K562 (cell line): ENCODE results near the gene SLC25A44. TPM values are rescaled to one million over a fixed set of nuclear protein-coding genes. Genes with fewer than 3 reads are reported as not detected.

Experiments
- ATF3 ChIP-seq, 2 experiments: fragments of 450-650 bp in 1 of 2; sonication (generic) in 1 of 2; formaldehyde crosslinking in 1 of 2; IDR thresholded peaks in 1 of 2; conservative IDR thresholded peaks in 1 of 2; 2 replicates each; pipeline versions ENCODE4 v1.6.1 to v1.8.1; 2016 to 2023; ENCODE audit warnings: mild to moderate bottlenecking in 2 of 2, moderate library complexity in 2 of 2, inconsistent platforms in 1 of 2, missing genetic modification reagents in 1 of 2
- BRD4 ChIP-seq: fragments of 200-600 bp; sonication (generic); IDR thresholded peaks from 2 replicates; pipeline ENCODE4 v1.6.1; 2017; ENCODE audit warnings: inconsistent platforms
- E2F6 ChIP-seq, 2 experiments: IDR thresholded peaks; 2 replicates each; pipeline ENCODE4 v1.6.1; 2011; ENCODE audit warnings: borderline replicate concordance in 1 of 2, control low read depth in 1 of 2, low read depth in 1 of 2, low read length in 1 of 2, mild to moderate bottlenecking in 1 of 2, mixed read lengths in 1 of 2, moderate library complexity in 1 of 2; ENCODE audit not compliant: insufficient read depth in 1 of 2, insufficient read length in 1 of 2, poor library complexity in 1 of 2, severe bottlenecking in 1 of 2; ENCODE audit errors: extremely low read depth in 1 of 2
- HCFC1 ChIP-seq: IDR thresholded peaks from 2 replicates; pipeline ENCODE4 v1.6.1; 2012; ENCODE audit warnings: low read depth, low read length, improper control_type of control experiment
- NCOR1 ChIP-seq: fragments of 450-650 bp; IDR thresholded peaks from 2 replicates; pipeline ENCODE4 v1.6.1; 2016; ENCODE audit warnings: mild to moderate bottlenecking, moderate library complexity
- NR2C1 ChIP-seq, 2 experiments: fragments of 450-650 bp; IDR thresholded peaks; 2 replicates each; pipeline ENCODE4 v1.6.1; 2017; ENCODE audit warnings: mild to moderate bottlenecking in 2 of 2, antibody characterized with exemption in 1 of 2, inconsistent platforms in 1 of 2, missing compliant biosample characterization in 1 of 2, missing genetic modification characterization in 1 of 2
- RBM15 ChIP-seq: fragments of 200-400 bp; formaldehyde crosslinking; IDR thresholded peaks from 2 replicates; pipeline ENCODE4 v1.6.1; 2018; ENCODE audit warnings: mild to moderate bottlenecking, low read length, moderate library complexity; ENCODE audit not compliant: insufficient read depth
- UBTF ChIP-seq, 2 experiments: IDR thresholded peaks; 2 replicates each; pipeline ENCODE4 v1.6.1; 2012; ENCODE audit warnings: improper control_type of control experiment in 2 of 2, low read depth in 2 of 2, low read length in 2 of 2, borderline replicate concordance in 1 of 2
- ZBTB11 ChIP-seq, 3 experiments: fragments of 200-800 bp in 1 of 3; fragments of 250-450 bp in 1 of 3; fragments of 450-650 bp in 1 of 3; sonication (Bioruptor Pico) in 1 of 3; sonication (Bioruptor generic) in 1 of 3; formaldehyde crosslinking in 1 of 3; IDR thresholded peaks; 2 replicates each; pipeline versions ENCODE4 v1.6.1 to v1.8.0; 2016 to 2022; ENCODE audit warnings: mild to moderate bottlenecking in 2 of 3, missing genetic modification characterization in 2 of 3, missing compliant biosample characterization in 1 of 3, moderate library complexity in 1 of 3
- ZNF395 ChIP-seq: fragments of 200-800 bp; sonication (Bioruptor generic); IDR thresholded peaks from 2 replicates; pipeline ENCODE4 v1.6.1; 2017; ENCODE audit warnings: missing genetic modification characterization, missing compliant biosample characterization
- polyA plus RNA-seq, 8 experiments: library from polyadenylated mRNA; depleted of rRNA in 4 of 8; stranded (reverse) in 5 of 8; unstranded in 3 of 8; fragments of >200 nt; fragmentation: Nextera tagmentation in 2 of 8; fragmentation: Illumina TruSeq in 1 of 8; extraction: Ambion mirVana in 2 of 8; extraction: Trizol in 1 of 8; gene quantifications; 2 replicates each; pipeline versions ENCODE4 v1.2.1 to v1.2.3, GENCODE V29; 2011 to 2014; ENCODE audit warnings: inconsistent platforms in 1 of 8, missing spikeins in 1 of 8
- total RNA-seq, 7 experiments: library from RNA; depleted of rRNA in 6 of 7; stranded (reverse); fragments of >200 nt in 6 of 7; fragmentation: Illumina TruSeq in 2 of 7; extraction: Trizol in 2 of 7; gene quantifications; 2 replicates each; pipeline versions ENCODE4 v1.2.1 to v1.2.3, GENCODE V29; 2011 to 2021; ENCODE audit warnings: low replicate concordance in 1 of 7

The SLC25A44 gene
- total and polyA plus RNA-seq, 9 of the 15 experiments (the other 6 are each of a cell fraction or from before 2014, with no cell fraction given), result 4.4 to 22.8 (median 12.5) TPM

GRCh38 chr1:156193488-156194299 lies at the start of gene SLC25A44 (continued):
- peak in 1 of 3 experiments; percentile 71; a peak in 2 of 6 replicates for TF ChIP-seq ZBTB11 (CRISPR knock-in tag; IDR thresholded peaks at IDR 0.05)
- peak in 1 of 2 experiments; percentile 22 for TF ChIP-seq E2F6 (IDR thresholded peaks at IDR 0.05; ENCODE audit: borderline replicate concordance in 1 of 2, extremely low read depth in 1 of 2, insufficient read depth in 1 of 2, insufficient read length in 1 of 2, low read depth in 1 of 2, low read length in 1 of 2, poor library complexity in 1 of 2, severe bottlenecking in 1 of 2)
- TF ChIP-seq HCFC1, result peak; percentile 90
- no peak for TF ChIP-seq RBM15
- TF ChIP-seq ATF3 (IDR thresholded peaks at IDR 0.05), result peak; percentile 38; the same call in 1 of the 2 replicates
- peak; percentile 46; the same call in 1 of the 2 replicates for TF ChIP-seq ATF3 (CRISPR knock-in tag; conservative IDR thresholded peaks at IDR 0.05)
- no peak for TF ChIP-seq NCOR1
- TF ChIP-seq UBTF (IDR thresholded peaks at IDR 0.05; ENCODE audit: borderline replicate concordance in 1 of 2, low read depth in 2 of 2, low read length in 2 of 2), result peak in 1 of 2 experiments; percentile 66; a peak in 1 of 4 replicates
- TF ChIP-seq ZNF395 (CRISPR knock-in tag), result peak; percentile 52; the same call in 1 of the 2 replicates
- TF ChIP-seq NR2C1 (IDR thresholded peaks at IDR 0.05), result peak; percentile 89
- peak; percentile 92 for TF ChIP-seq NR2C1 (tag; IDR thresholded peaks at IDR 0.05)
- peak; percentile 81; the same call in 1 of the 2 replicates for TF ChIP-seq BRD4
